ENCODE data around the gene LRRC47.

LRRC47 gene

DNA sequence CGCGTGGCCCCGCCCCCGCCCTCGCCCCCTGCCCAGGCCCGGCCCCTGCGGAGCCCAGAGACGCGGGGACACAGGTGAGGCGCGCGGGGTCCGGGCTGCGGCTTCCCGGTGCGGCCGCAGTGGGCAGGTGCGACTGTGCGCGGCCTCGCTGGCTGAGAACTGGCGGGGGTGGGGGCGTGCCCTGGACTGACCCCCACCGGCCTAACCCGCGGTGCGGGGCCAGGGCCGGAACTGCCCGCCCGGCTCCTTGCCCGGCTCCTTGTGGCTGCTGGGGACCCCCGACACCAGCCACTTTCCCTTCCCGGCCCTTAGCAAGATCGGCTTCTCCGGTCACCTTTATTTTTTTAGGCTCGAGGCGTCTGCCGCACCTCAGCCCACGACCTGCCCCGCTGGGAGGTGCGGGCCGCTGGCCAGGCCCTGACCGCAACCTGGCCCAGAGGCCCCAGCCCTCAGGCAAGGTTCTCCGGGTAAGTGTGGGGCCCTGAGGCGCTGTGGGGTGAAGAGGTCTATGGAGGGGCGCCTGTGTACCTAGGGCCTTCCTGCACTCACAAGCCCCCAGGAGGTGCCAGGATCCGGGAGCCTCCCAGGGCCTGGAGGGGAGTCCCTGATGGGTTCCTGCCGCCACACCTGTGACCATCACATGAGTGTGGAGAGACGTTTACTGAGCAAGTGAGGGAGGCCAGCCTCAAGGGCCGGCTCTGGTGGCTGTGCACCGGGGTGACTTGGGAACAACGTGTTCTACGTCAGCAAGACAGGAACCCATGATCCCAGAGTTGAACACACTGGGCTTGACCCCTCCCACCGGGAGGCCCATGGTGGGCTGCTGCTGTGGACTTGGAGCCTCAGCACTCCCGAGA, 23.4 kb downstream of the LRRC47 start, which contains the start of gene SMIM1:
TSS of gene SMIM1 (plus strand) at position 35 of the 857 bp plus-strand sequence. CDS start 2,625 bp downstream, outside the sequence.
- DNase-seq (ENCODE audit: low read depth in 2 of 2) = no peak

DNA sequence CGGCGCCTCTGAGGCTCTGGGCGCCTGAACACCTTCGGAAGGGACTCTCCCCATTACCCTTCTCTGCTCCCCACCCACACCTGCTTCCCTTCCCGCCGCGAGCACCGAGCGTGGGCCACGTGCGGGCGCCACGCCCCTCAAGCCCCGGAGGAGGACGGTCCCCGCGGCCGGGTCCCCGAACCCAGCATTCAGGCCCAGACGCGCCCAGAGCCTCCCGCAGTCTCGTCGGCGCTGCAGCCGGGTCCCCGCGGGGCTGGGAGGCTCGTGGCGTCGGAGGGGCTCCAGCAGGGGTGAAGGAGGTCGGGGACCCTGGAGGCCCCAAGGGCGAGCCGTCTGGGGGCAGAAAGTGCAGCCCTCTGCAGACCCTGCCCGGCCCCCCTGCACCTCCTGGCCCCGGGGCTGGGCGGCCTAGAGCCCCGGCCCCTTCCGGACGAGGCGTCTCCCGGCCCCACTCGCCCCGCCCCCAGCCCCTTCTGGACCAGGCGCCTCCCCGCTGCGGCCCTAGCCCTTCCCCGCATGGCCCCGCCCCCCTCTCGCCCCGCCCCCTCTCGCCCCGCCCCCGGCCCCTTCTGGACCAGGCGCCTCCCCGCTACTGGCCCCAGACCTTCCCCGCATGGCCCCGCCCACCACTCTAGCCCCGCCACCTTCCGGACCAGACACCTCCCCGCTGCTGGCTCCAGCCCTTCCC, 24.1 kb downstream of the LRRC47 start:
- DNase-seq (ENCODE audit: low read depth in 2 of 2) = peak; percentile 69 to 80

DNA sequence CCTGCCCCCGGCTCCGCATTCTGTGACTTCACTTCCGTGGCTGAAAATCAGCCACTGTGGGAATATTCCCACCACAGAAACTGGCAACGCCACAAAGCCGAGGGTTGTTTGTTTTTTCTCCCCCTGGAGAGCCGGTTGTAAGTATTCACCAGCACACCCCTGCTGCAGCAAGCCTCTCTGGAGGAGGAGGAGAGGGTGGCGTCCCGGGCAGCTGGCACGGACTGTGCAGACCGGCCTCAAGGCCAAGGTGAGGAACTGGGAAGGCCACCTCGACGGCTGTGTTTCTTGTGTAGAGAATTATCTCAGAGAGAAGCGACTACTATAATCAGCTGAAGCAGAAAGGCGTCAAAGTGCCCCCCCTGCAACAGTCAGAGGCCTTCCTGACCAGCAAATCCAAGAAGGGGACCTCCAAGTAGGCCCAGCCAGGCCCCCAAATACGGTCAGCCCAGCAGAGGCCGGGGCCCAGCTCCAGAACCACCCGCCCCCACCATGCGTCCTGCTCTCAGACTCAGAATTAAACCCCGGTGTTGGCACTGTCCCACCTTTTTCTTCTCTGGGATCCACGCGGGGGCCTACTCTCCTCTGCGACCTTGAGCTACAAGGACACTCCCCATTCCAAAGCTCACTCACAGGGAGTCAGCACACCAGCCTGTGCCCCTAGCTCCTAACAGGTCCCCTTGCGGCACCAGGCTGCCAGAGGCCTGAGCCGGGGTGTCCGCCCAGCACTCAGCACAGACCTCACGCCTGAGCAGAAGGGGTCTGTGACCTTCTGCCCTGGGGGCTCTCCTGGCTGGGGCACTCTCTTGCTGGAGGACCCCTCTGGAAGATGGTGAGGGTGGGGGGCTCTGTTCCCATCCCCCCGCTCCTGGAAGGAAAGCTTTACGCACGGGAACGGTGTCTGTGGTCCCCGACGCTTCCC, 24.9 kb downstream of the LRRC47 start:
- no peak for DNase-seq (ENCODE audit: low read depth in 2 of 2)

DNA sequence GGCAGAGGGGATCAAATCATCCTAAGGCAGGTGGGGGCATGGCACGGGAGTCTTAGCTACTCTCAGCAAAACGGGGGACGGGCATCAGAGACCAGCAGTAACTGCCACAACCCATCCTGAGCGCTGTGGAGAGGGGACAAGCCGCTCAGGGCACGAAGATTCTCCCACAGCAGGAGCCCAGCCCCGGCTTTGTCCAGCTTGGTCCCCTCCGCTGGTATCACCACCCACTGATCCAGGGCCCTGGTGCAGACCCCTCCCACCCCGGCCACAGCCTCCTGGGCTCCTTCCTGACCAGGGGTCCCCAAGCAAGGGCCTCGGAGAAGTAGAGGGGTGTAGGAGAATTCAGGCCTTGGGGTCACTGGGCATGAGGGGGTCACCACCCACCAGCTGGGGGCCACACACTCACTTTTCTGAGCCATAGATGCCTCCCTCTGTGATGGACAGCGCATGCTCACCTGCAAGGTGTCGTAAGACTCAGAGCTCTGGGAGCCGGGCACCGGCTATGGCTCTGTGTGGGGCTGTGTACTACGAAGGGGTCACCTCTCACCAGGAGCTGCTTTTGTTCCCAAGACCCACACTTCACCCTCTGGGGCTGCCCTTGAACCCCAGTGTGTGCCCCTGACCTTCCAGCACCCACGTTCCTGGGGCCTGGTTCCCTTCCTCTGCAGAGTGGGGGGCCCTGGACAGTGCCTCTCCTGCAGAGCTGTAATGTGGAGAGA, 26.1 kb downstream of the LRRC47 start:
- DNase-seq (ENCODE audit: low read depth in 2 of 2) = no peak

DNA sequence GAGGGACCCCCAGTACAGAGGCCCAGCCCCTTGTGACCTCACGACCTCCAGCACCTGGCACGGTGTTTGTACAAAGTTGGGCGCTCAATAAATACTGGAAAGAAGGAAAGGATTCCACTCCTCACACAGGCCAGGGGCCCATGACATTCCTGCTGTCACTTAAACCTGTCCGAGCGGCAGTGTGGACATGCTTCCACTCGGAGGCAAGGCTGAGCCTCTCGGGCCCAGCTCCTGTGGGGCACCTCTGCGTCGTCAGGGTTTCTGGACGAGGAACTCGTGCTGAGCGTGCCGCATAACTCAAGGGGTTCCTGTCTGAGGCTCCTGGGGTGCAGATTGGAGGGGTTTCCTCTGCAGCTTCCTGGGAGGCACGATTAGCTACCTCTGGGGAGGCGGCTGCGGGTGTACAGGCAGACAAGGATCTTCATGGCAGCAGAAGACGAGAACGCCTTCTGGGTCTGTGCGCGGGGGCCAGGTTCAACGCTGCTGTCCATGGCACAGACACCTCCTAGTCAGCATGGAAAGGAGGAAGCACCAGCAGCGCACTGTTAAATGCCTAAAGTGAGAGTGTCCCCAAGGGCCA, 27.4 kb downstream of the LRRC47 start:
- no peak for DNase-seq (ENCODE audit: low read depth in 2 of 2)

DNA sequence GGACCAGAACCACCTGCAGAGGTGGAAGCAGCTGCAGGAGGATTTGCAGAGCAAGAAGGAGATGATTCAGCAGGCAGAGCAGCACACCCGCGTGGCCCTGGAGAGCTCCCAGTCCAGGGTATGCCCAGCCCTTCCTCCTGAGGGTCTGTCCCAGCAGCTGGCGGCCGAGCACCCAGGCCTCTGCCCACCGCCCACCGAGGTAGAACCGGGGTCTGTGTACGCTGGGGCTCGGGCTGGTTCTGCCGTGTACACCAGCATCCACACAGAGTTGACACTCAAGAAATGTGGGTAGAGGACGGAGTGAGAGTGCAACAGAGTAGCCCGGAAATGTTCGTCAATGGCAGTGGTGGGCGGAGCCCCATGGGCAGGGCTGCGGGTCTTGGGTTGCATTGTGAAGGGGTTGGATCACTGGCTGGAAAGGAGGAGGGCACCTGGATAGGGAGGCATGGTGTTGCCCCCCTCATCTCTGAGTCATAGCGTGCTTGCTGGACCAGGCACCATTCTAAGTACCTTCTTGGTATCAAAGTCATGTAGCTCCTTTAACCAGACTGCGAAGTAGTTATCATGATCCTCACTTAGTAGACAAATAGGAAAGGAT, 28.9 kb downstream of the LRRC47 start:
- DNase-seq (ENCODE audit: low read depth in 2 of 2) = no peak

DNA sequence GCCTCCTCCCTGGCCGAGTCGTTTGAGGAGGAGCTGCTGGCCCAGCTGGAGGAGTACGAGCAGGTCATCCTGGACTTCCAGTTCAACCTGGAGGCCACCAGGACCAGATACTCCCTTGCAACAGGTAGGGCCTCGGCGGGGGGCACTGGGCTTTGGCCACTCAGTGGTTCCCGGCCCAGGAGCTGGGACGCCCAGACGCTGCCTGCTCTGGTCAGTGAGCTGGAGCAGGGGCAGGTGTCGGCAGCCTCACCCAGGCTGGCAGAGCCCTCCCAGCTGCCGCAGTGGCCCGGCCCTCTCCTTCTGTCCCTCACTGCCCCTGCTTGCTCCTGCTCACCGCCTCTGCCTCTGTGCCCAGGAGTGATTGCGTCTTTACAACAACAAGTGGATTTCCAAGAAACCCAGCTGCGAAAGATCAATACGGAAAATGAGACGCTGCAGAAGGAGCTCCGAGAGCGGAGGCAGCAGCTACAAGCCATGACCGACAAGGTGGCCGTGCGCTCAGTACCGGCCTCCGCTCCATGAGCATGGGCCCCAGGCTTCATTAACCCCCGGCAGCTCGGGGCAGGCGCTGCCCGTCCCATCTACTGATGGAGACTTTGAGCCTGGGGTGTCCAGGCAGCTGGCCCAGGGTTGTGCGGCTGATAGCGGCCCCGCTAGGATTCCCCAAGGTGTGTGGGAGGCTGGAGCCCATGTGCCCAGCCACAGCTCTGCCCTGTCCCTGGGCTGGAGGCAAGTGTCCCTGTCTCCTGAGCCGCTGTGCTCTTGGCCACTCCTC, 32.8 kb downstream of the LRRC47 start:
- no peak for DNase-seq (ENCODE audit: low read depth in 2 of 2)

DNA sequence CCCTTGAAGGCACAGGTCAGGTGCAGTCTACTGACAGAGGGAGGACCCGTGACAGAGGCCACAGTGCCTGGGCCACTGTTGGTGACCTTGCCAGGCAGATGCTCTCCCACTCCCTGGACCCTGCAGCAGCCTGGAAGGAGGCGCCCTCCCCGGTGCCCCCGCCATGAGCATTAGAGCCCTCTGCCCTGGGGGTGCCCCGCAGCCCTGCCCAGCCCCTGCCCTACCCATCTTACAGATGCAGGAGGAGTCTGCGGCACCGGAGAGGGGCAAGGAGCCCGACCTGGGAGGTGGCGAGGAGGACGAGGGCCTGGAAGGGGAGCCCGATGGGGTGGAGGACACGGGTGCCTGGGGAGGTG, 33.4 kb downstream of the LRRC47 start:
- DNase-seq (ENCODE audit: low read depth in 2 of 2) = no peak

DNA sequence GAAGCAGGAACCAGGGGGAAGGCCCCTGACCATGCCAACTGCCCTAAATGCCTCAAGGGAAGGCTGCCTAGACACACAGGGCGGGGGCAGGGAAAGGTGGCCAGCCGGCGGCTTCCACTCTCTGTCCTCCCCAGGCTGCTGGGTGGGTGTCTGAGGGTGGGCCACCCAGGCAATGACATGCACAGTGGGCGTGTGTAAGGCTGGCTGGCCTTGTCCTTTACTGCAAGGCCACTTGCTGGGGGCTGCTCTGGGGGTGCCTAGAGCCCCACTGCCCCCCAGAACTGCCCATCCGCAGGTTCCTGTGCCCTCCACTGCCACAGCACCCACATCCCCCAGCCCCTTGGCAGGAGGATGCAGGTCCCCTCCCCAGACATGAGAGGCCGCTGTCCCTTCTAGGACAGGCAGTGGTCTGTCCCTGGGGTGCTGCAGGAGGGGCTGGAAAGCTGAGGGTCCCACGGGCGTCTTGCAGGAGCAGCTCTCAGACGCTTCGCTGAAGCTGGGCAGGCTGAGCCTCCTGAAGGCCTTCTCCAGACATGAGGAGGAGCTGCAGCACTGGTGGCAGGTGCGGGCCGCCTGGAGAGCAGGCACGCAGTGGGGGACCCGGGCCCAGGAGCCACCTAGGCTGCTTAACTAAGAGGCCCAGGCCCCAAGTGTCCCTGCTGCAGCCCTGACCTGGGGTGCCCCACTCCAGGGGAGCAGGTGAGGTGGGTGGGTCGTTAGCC, 34.0 kb downstream of the LRRC47 start:
- DNase-seq (ENCODE audit: low read depth in 2 of 2) = no peak

DNA sequence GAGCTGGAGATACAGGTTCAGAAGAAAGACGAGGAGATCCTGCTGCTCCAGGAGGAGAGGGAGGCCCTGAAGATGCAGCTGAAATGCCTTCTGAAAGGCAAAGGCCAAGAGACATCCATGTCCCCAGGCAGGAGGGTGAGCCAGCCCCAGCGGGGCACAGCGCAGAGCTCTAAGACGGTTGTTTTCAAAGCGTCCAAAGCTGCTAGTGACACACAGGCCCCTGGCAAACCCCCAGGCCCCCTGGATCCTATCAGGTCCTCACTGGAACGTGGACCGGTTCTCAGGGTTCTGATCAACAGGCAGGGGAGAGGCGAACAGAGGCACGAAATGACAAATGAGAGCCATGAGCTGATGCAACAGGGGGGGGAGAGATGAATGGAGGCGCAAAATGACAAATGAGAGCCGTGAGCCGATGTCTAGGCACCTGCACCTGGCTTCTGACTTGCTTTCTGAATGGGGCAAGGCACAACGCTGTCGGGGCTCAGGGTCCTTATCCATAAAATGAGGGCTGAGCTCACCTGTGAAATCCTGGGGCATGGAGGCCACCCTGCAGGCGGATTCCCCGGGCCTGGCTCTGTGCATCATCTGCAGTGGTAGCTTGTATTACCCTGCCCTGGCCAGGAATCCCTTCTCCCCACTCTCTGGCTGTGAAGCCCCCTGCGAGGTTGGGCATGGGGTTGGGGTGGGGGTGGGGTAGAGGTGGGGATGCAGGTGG, 34.8 kb downstream of the LRRC47 start:
- DNase-seq (ENCODE audit: low read depth in 2 of 2) = no peak

DNA sequence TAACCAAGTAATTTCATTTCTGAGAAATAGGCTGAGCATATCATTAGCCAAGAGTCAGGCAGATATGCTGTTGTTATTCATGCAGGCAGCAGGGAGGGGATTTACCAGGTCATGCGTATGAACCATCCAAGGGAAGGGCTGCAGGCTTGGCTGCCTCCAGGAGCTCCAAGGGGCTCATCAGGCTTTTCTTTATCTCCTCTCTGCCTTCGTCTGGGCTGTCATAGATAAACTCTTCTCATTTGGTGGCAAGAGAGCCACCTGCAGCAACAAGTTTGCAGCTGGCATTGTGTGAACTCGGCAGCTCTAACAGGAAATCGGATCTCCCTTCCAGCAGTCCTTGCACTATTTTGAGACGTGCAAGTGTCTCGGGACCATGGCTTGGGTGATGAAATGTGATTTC, 36.5 kb downstream of the LRRC47 start:
- no peak for DNase-seq (ENCODE audit: low read depth in 2 of 2)

DNA sequence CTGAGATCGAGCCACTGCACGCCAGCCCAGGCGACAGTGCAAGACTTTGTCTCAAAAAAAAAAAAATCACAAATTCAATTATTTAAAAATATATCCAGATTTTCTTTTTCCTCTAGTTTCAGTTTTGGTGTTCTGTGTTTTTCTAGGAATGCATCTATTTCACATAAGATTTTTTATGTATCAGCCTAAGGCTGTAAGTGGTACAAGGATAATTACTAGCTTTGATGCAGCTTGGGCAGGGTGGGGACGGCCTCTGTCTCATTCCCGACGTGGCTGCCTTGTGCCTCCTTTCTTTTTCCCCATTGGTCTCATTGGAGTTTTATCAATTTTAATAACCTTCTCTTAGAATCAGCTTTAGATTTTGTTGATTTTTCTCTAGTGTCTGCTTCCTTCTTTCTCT, 37.1 kb downstream of the LRRC47 start:
- no peak for DNase-seq (ENCODE audit: low read depth in 2 of 2)

DNA sequence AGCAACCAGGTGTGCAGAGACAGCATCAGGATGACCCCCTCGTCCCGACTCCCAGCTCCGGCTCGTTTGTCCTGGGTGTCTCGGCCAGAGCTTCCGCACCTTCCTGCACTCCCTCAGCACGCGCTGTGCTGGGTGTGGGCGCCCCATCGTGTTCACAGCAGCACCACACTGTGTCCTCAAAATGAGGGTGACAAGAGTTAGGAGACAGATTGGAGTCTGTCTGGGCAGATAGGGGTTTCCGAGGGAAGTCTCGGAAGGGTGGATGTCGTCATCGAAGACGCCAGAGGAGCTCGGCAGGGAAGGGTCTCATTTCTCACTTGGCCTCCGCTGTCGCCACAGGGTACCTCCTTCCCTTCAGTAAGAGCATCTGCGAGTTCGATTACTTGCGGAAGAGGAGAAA, 39.9 kb downstream of the LRRC47 start:
- no peak for DNase-seq (ENCODE audit: low read depth in 2 of 2)

DNA sequence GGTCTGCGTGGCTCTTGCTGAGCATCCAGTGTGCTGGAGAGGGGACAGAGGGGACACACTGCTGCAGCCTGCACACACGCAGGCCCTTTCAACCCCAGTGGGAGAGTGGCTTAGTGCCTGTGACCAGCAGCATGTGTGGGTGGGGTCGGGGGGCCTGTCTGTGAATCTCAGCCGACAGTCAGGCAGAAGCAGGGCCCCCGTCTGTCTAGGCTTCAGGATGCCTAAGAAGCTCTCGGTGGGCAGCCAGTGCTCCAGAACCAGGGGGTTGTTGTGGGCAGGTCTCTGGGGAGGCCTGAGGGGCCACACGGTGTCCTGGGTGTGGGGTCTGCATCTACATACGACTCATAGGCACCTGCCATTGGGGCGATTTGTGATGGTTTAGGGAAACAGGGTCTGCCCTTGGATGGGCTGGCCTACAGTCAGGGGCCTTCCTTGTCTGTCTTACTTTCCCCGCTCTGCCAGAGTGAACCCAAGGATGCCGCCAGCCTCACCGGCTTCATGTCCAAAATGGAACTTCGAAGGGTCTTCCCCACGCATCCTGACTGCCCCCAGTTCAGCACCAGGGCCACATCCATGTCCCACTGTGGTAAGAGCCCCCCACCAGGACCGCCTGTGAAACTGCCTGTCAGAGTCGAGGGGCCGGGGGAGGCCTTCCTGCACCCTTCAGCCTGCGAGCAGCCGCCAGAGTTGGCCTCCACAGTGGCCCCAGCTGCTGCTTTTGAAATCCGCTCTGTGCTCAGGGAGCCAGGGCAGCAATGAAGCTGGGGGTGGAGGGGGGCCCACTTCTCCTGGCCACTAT, 42.4 kb downstream of the LRRC47 start:
- no peak for DNase-seq (ENCODE audit: low read depth in 2 of 2)

DNA sequence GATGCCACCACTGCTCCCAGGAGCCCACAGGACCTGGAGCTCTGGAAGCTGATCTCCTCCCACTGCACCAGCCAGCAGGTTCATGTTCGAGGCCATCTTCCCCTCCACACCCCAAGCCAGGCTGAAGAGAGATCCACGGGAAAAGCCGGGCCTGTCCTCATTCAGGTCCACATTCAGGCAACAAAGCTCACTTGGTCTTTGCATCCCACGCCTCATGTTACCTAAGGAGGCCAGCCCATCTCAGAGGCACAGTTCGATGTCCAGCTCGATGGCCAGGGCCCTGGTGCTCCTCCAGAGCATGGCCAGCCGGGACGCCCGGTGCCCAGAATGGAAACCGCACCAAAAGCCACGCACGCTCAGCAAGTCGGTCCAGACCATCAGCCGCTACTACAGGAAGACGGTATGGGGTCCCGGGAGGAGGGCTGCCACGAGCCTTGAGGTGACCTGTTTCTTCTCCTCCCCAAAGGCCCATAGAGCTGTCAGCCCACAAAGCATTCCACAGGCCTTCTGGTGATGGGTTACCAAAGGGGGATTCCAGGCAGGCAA, 43.8 kb downstream of the LRRC47 start, which contains the start of gene CCDC27:
TSS of gene CCDC27 (plus strand) at position 51 of the 546 bp plus-strand sequence. CDS start at position 83, 32 bp downstream.
- DNase-seq (ENCODE audit: low read depth in 2 of 2) = no peak

DNA sequence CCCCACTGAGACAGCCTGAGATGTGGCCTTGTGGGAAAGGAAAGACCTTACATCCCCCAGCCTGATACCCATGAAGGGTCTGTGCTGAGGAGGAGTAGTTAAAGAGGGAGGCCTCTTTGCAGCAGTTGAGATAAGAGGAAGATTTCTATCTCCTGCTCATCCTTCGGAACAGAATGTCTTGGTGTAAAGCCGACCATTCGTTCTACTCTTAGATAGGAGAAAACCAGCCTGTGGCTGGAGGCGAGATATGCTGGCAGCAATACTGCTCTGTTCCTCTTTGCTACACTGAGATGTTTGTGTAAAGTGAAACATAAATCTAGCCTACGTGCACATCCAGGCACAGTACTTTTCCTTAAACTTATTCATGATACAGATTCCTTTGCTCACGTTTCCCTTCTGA, 45.6 kb downstream of the LRRC47 start:
- DNase-seq (ENCODE audit: low read depth in 2 of 2) = no peak

DNA sequence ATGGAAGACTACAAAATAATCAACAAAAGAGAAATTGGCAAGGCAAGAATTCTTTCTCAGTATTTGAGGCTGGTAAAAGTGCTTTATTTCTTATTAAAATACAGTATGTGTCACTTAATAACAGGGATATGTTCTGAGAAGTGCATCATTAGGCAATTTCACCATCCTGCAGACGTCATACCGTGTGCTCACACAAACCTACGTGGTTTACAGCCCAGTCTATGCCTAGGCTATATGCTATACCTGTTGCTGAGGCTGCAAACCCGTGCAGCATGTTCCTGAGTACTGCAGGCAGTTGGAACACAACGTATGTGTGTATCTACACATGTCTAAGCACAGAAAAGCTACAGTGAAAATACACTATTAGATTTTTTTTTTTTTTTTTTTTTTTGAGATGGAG, 46.8 kb downstream of the LRRC47 start:
- no peak for DNase-seq (ENCODE audit: low read depth in 2 of 2)

All from stimulated activated CD8-positive, alpha-beta memory T cell treated with anti-CD3 and anti-CD28 coated beads, Interleukin-7, amount 100 ng/mL, for 4 hours (primary cell).